NCI-H526 treated with DMSO at 0.1 percent for 48 hours (cell line): ENCODE results near the gene VSNL1.

Experiments
- DNase-seq: peaks from one replicate; lab custom pipeline; 2025; lab: John Stamatoyannopoulos, UW

The VSNL1 gene

GRCh38 chr2:17646081-17646554, 105.6 kb downstream of the VSNL1 start:
- peak; percentile 63 for DNase-seq

- no peak for DNase-seq
Observed at GRCh38 chr2:17646838-17647701, 106.6 kb downstream of the VSNL1 start.

GRCh38 chr2:17648581-17648980, 108.1 kb downstream of the VSNL1 start:
- DNase-seq: no peak

GRCh38 chr2:17649026-17649425, 108.5 kb downstream of the VSNL1 start:
- DNase-seq: no peak

GRCh38 chr2:17652681-17653394, 112.3 kb downstream of the VSNL1 start:
- no peak for DNase-seq

- no peak for DNase-seq
Observed at GRCh38 chr2:17657759-17658158, 117.3 kb downstream of the VSNL1 start.

GRCh38 chr2:17658251-17658843, 117.9 kb downstream of the VSNL1 start:
- no peak for DNase-seq

GRCh38 chr2:17660219-17660618, 119.7 kb downstream of the VSNL1 start:
- no peak for DNase-seq

GRCh38 chr2:17661460-17661859, 121.0 kb downstream of the VSNL1 start:
- no peak for DNase-seq

- DNase-seq: no peak
Observed at GRCh38 chr2:17662723-17663122, 122.2 kb downstream of the VSNL1 start.

GRCh38 chr2:17664534-17664933, 124.0 kb downstream of the VSNL1 start:
- no peak for DNase-seq

GRCh38 chr2:17667898-17668297, 127.4 kb downstream of the VSNL1 start:
- DNase-seq: no peak

- DNase-seq: no peak
Observed at GRCh38 chr2:17672583-17673317, 132.3 kb downstream of the VSNL1 start.

GRCh38 chr2:17674817-17675216, 134.3 kb downstream of the VSNL1 start:
- DNase-seq: no peak

- DNase-seq: no peak
Observed at GRCh38 chr2:17680119-17680518, 139.6 kb downstream of the VSNL1 start.

GRCh38 chr2:17682098-17682857, 141.8 kb downstream of the VSNL1 start:
- DNase-seq: no peak

- no peak for DNase-seq
Observed at GRCh38 chr2:17683981-17684380, 143.5 kb downstream of the VSNL1 start.

GRCh38 chr2:17688600-17688999, 148.1 kb downstream of the VSNL1 start:
- DNase-seq: no peak

- no peak for DNase-seq
Observed at GRCh38 chr2:17689010-17689409, 148.5 kb downstream of the VSNL1 start.

- no peak for DNase-seq
Observed at GRCh38 chr2:17690776-17691175, 150.3 kb downstream of the VSNL1 start.
